ENCODE measurements around the gene DSTN. TPM values are rescaled to one million over a fixed set of nuclear protein-coding genes. Genes with fewer than 3 reads are reported as not detected.

Gene DSTN
- total RNA-seq: 1,000 to 10,000 TPM; 1,041 to 1,932 TPM
- 1,000 to 10,000 TPM; 2,289 to 5,298 TPM for polyA plus RNA-seq
- long read RNA-seq, donor 1, transcript DSTN-201 (4 exons, 3,617 nt): major isoform, 8,805 of 9,508 reads
- long read RNA-seq, donor 1, transcript DSTN-203 (5 exons, 1,853 nt): minor isoform, 118 of 9,508 reads
- long read RNA-seq, donor 1, partial matches to known transcripts: 276 of 9,508 reads
- long read RNA-seq, donor 1, other reads (novel, unspliced or antisense): 309 of 9,508 reads
- long read RNA-seq, donor 2, transcript DSTN-201 (4 exons, 3,617 nt): major isoform, 787 of 908 reads
- long read RNA-seq, donor 2, transcript DSTN-203 (5 exons, 1,853 nt): minor isoform, 15 of 908 reads
- long read RNA-seq, donor 2, partial matches to known transcripts: 49 of 908 reads
- long read RNA-seq, donor 2, other reads (novel, unspliced or antisense): 57 of 908 reads

DNA sequence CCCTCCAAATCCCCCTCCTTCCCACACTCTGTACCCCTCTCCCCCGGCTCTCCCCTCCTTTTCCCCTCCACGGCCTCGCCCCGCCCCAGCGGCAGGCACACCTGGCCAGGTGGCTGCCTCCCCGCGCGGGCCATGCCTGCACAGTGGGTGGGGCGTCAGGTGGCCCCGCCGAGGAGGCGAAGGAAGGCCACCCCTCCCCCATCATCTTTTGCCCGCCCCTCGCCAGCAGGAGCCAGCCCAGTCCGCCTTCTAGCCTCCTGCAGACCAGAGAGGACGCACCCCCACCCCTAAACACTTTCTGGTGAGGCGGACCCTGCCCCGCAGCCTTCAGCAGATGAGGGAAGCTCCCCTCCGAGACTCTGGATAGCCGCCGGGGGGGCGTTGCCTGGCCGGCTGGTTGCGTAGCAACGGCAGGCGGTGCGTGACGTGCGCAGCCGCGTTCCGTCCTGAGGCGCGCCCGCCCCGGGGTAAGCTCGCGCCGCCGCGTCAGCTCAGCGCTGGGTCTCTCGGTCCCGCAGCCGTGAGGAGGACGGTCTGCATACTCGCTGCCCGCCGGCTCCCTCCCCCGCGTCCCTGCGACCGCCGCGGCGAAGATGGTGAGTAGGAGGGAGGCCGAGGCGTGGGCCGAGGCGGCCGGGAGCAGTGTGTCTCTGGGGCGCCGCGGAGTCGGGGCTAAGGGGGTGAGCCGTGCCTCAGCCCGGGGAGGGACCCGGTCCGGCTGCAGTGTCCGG, at the start of gene DSTN:
Gene DSTN (plus strand): TSS at position 460 of the 731 bp plus-strand sequence. CDS start 134 bp downstream, at position 594.
- Histone ChIP-seq H3K36me3 (ENCODE audit: control insufficient read depth in 1 of 2, insufficient read depth in 2 of 2, low read length in 1 of 2) (peaks cover 0 to 4% of the 10 kb centered on the region in 2 donors), H3K27ac (ENCODE audit: low read depth in 1 of 2, low read length in 2 of 2) (peak within 1 kb of the TSS; percentile 96 to 97), H3K4me1 (ENCODE audit: control insufficient read depth in 1 of 2, insufficient read depth in 2 of 2, low read length in 2 of 2) (peaks cover 0 to 3% of the 10 kb centered on the region in 2 donors), H3K4me3 (ENCODE audit: low read length in 2 of 2) (peak within 1 kb of the TSS; percentile 87 to 98), H3K9me3 (ENCODE audit: control insufficient read depth, low read length) (no peaks in the 10 kb centered on the region), H3K27me3 (ENCODE audit: control insufficient read depth in 1 of 2, insufficient read depth in 2 of 2, low read length in 1 of 2) (no peaks in the 10 kb centered on the region)
- intact Hi-C loops (cut with DNase I): loop anchor here (2.0 to 10.0 kb wide), 4 partner anchors 27 to 275 kb away; no protein-coding TSS in a partner anchor
- ATAC-seq (ENCODE audit: low FRiP score): peak; percentile 92
- 1% methylated on average over 59 to 70 of the region's 70 CpGs for WGBS, 2 donors
- DNase-seq: peak; percentile 96 to 98

DNA sequence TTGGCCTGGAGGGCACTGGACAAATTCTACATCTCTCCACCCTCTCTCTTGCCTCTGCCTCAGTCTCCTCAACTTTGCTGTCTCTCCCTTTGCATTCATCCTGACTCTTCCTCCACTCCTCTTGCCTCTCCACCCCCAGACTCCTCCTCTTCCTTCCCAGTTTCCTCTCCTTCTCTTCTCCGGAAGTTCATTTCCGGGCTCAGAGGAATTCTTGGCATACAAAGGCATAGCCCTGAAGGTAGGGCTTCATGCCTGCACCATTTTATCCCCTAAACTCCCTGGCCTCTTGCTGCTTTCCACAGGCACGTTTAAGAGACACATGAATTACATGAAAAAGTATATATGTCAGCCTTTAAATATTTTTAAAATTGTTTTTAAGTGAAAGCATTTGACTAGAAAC, 49.3 kb upstream of the DSTN start:
- Histone ChIP-seq H3K9me3 (ENCODE audit: control insufficient read depth, low read length) (no peaks in the 10 kb centered on the region), H3K27me3 (ENCODE audit: control insufficient read depth in 1 of 2, insufficient read depth in 2 of 2, low read length in 1 of 2) (no peaks in the 10 kb centered on the region), H3K27ac (ENCODE audit: low read depth in 1 of 2, low read length in 2 of 2) (no peak overlapping the region), H3K4me3 (ENCODE audit: low read length in 2 of 2) (no peak overlapping the region), H3K4me1 (ENCODE audit: control insufficient read depth in 1 of 2, insufficient read depth in 2 of 2, low read length in 2 of 2) (no peaks in the 10 kb centered on the region), H3K36me3 (ENCODE audit: control insufficient read depth in 1 of 2, insufficient read depth in 2 of 2, low read length in 1 of 2) (no peaks in the 10 kb centered on the region)
- WGBS, 2 donors: 40 to 41% methylated on average over 3 of the region's 3 CpGs
- ATAC-seq (ENCODE audit: low FRiP score) (no peak), DNase-seq (no peak)
- intact Hi-C loops (cut with DNase I): no loop called here

DNA sequence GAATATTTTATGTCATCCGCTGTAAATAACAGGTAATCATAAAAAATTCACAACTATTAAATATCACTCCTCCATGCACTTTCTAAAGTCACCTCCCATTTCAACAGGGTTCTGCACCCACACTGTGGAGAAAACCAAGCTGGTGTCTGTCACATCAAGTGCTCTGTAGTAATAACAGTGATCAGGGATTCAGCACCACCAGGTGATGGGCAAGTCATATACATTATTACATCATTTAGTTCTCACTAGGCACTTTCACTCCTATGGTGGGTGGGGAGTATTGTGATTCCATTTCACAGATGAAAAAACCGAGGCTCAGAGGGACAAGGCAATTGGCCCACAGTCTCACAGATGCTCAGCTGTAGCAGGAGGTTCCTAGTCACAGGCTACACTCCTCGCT, 47.3 kb upstream of the DSTN start:
- no peak for ATAC-seq (ENCODE audit: low FRiP score)
- intact Hi-C loops (cut with DNase I): no loop called here
- 82 to 84% methylated on average over 3 of the region's 3 CpGs for WGBS, 2 donors

DNA sequence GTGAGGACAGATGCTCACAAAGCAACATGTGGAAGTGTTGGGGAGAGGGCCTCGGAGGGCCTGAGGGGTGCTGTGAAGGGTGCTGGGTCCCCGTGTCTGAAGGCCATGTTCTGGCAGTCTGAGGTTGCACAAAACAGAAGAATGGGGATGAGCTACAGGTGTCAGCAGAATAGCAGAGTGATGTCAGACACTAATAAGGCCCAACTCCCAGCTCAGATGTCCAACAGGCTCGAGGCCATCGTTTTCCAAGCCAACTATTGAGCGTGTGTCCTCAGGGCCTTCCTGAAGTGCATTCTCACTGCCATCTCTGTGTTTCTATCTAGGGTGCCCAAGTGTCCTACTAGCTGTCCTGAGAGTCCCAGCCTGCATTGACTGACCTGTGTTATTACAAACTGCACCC, 46.5 kb upstream of the DSTN start:
- H3K4me3 ChIP-seq (ENCODE audit: low read length in 2 of 2): no peak overlapping the region
- no peaks in the 10 kb centered on the region for H3K36me3 ChIP-seq (ENCODE audit: control insufficient read depth in 1 of 2, insufficient read depth in 2 of 2, low read length in 1 of 2)
- H3K27ac ChIP-seq (ENCODE audit: low read depth in 1 of 2, low read length in 2 of 2): no peak overlapping the region
- WGBS, 2 donors: 88 to 90% methylated on average over 5 of the region's 5 CpGs
- H3K27me3 ChIP-seq (ENCODE audit: control insufficient read depth in 1 of 2, insufficient read depth in 2 of 2, low read length in 1 of 2): no peaks in the 10 kb centered on the region
- intact Hi-C loops (cut with DNase I): no loop called here
- no peaks in the 10 kb centered on the region for H3K4me1 ChIP-seq (ENCODE audit: control insufficient read depth in 1 of 2, insufficient read depth in 2 of 2, low read length in 2 of 2)
- no peaks in the 10 kb centered on the region for H3K9me3 ChIP-seq (ENCODE audit: control insufficient read depth, low read length)
- DNase-seq: no peak
- no peak for ATAC-seq (ENCODE audit: low FRiP score)

More for the DNA sequence above, 47.3 kb upstream of the DSTN start:
- no peak overlapping the region for H3K27ac ChIP-seq (ENCODE audit: low read depth in 1 of 2, low read length in 2 of 2)
- H3K4me1 ChIP-seq (ENCODE audit: control insufficient read depth in 1 of 2, insufficient read depth in 2 of 2, low read length in 2 of 2): no peaks in the 10 kb centered on the region
- no peaks in the 10 kb centered on the region for H3K36me3 ChIP-seq (ENCODE audit: control insufficient read depth in 1 of 2, insufficient read depth in 2 of 2, low read length in 1 of 2)
- H3K9me3 ChIP-seq (ENCODE audit: control insufficient read depth, low read length): no peaks in the 10 kb centered on the region
- DNase-seq: no peak
- H3K27me3 ChIP-seq (ENCODE audit: control insufficient read depth in 1 of 2, insufficient read depth in 2 of 2, low read length in 1 of 2): no peaks in the 10 kb centered on the region
- no peak overlapping the region for H3K4me3 ChIP-seq (ENCODE audit: low read length in 2 of 2)

DNA sequence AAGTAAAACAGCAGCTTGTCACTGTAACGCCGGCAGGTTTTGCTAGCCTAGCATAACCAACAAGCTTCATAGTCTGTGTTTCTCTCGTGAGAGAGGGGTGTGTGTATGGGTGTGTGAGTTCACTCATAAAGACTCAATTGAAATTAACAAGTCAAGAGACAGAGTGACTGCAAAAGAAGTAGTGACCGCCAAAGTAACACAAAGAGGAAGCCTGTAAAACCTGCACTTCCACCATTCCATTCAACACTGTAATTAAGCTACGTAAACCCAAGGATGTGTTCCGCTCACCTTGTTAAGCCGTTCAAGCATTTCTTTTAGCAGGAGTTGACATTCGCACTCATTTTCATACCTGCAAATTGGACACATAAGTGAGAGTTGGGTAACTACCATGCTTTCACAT, 45.3 kb upstream of the DSTN start:
- Histone ChIP-seq H3K4me1 (ENCODE audit: control insufficient read depth in 1 of 2, insufficient read depth in 2 of 2, low read length in 2 of 2) (no peaks in the 10 kb centered on the region), H3K27me3 (ENCODE audit: control insufficient read depth in 1 of 2, insufficient read depth in 2 of 2, low read length in 1 of 2) (no peaks in the 10 kb centered on the region), H3K27ac (ENCODE audit: low read depth in 1 of 2, low read length in 2 of 2) (no peak overlapping the region), H3K36me3 (ENCODE audit: control insufficient read depth in 1 of 2, insufficient read depth in 2 of 2, low read length in 1 of 2) (no peaks in the 10 kb centered on the region), H3K4me3 (ENCODE audit: low read length in 2 of 2) (no peak overlapping the region), H3K9me3 (ENCODE audit: control insufficient read depth, low read length) (no peaks in the 10 kb centered on the region)
- ATAC-seq (ENCODE audit: low FRiP score) (no peak), DNase-seq (no peak)
- intact Hi-C loops (cut with DNase I): no loop called here
- WGBS, 2 donors: 83 to 87% methylated on average over 8 of the region's 8 CpGs

DNA sequence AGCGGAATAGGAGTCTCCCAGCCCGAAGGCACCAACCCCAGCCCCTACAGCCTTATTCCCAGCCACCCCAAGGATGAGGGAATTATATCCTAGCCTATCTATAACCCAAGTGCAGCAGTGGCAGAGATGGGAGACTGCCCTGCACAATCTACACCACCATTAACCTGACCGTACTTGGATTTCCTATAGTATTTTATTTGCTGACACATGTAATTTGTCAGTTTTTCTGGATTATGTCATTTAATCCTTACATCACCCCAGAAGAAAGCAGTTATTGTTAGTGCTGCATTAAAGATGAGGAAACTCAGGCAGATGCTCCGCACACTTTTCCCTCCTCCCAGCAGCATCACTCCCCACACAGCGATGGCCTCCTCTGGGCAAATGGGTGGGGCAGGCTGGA, 44.7 kb upstream of the DSTN start:
- no peak for ATAC-seq (ENCODE audit: low FRiP score)

DNA sequence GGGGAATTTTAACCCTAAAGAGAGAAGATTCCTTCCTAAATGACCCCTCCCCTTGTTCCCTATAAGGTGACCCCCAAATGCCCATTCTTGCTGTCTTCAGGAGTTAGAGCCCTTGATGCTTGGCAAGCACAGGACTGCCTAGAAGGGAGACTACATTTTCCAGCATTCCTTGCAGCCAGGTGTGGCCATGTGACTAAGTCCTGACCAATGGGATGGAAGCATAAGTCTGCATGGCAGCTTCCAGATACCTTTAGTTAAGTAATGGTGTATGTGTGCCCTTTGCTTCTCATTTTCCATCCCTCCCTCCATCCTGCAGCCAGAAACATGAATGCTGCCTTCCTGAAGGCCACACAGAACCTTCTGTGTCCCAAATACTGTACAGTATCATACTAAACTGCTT, 44.2 kb upstream of the DSTN start:
- Histone ChIP-seq H3K4me3 (ENCODE audit: low read length in 2 of 2) (no peak overlapping the region), H3K9me3 (ENCODE audit: control insufficient read depth, low read length) (no peaks in the 10 kb centered on the region), H3K27ac (ENCODE audit: low read depth in 1 of 2, low read length in 2 of 2) (no peak overlapping the region), H3K36me3 (ENCODE audit: control insufficient read depth in 1 of 2, insufficient read depth in 2 of 2, low read length in 1 of 2) (no peaks in the 10 kb centered on the region), H3K27me3 (ENCODE audit: control insufficient read depth in 1 of 2, insufficient read depth in 2 of 2, low read length in 1 of 2) (no peaks in the 10 kb centered on the region), H3K4me1 (ENCODE audit: control insufficient read depth in 1 of 2, insufficient read depth in 2 of 2, low read length in 2 of 2) (no peaks in the 10 kb centered on the region)
- ATAC-seq (ENCODE audit: low FRiP score): no peak
- intact Hi-C loops (cut with DNase I): no loop called here
- no peak for DNase-seq

More for the DNA sequence above, 44.7 kb upstream of the DSTN start:
- Histone ChIP-seq H3K27me3 (ENCODE audit: control insufficient read depth in 1 of 2, insufficient read depth in 2 of 2, low read length in 1 of 2) (no peaks in the 10 kb centered on the region), H3K36me3 (ENCODE audit: control insufficient read depth in 1 of 2, insufficient read depth in 2 of 2, low read length in 1 of 2) (no peaks in the 10 kb centered on the region), H3K4me1 (ENCODE audit: control insufficient read depth in 1 of 2, insufficient read depth in 2 of 2, low read length in 2 of 2) (no peaks in the 10 kb centered on the region), H3K9me3 (ENCODE audit: control insufficient read depth, low read length) (no peaks in the 10 kb centered on the region), H3K4me3 (ENCODE audit: low read length in 2 of 2) (no peak overlapping the region), H3K27ac (ENCODE audit: low read depth in 1 of 2, low read length in 2 of 2) (no peak overlapping the region)
- 95 to 97% methylated on average over 5 of the region's 5 CpGs for WGBS, 2 donors
- no peak for DNase-seq
- intact Hi-C loops (cut with DNase I): no loop called here

DNA sequence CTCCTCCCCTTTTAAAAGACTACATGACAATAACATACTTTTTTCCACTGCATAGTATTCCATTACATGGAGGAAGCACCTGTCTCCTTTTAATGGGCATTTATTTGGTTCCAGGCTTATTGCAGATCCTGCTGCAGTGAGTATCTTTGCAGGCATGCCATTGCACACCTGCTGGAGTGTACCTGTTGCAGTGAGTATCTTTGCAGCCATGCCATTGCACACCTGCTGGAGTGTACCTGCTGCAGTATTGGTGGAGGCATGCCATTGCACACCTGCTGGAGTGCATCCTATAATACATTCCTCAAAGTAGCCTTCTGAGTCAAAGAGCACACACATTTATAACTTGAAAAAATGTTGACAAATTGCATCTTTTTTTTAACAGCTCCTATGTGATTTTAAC, 40.3 kb upstream of the DSTN start:
- DNase-seq: no peak
- Histone ChIP-seq H3K4me3 (ENCODE audit: low read length in 2 of 2) (no peak overlapping the region), H3K4me1 (ENCODE audit: control insufficient read depth in 1 of 2, insufficient read depth in 2 of 2, low read length in 2 of 2) (no peaks in the 10 kb centered on the region), H3K27me3 (ENCODE audit: control insufficient read depth in 1 of 2, insufficient read depth in 2 of 2, low read length in 1 of 2) (no peaks in the 10 kb centered on the region), H3K9me3 (ENCODE audit: control insufficient read depth, low read length) (no peaks in the 10 kb centered on the region), H3K27ac (ENCODE audit: low read depth in 1 of 2, low read length in 2 of 2) (no peak overlapping the region), H3K36me3 (ENCODE audit: control insufficient read depth in 1 of 2, insufficient read depth in 2 of 2, low read length in 1 of 2) (no peaks in the 10 kb centered on the region)
- no peak for ATAC-seq (ENCODE audit: low FRiP score)
- intact Hi-C loops (cut with DNase I): no loop called here

DNA sequence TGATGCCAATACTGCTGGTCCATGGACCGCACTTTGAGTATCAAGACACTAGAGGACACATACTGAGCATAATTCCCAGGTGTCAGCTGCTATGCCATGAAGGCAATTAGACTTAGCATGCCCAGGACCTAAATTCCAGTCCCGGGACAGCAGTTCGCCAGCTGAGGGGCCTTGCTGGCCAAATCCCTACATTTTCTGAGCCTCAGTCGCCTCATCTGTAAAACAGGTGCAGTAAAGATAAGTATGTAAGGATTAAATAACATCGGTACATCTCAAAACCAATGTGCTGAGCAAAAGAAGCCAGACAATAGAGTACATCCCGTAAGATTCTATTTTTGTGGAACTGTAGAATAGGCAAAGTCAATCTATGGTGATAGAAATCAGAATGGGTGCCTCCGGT, 39.7 kb upstream of the DSTN start:
- H3K9me3 ChIP-seq (ENCODE audit: control insufficient read depth, low read length): no peaks in the 10 kb centered on the region
- ATAC-seq (ENCODE audit: low FRiP score): no peak
- H3K27me3 ChIP-seq (ENCODE audit: control insufficient read depth in 1 of 2, insufficient read depth in 2 of 2, low read length in 1 of 2): no peaks in the 10 kb centered on the region
- no peaks in the 10 kb centered on the region for H3K4me1 ChIP-seq (ENCODE audit: control insufficient read depth in 1 of 2, insufficient read depth in 2 of 2, low read length in 2 of 2)
- DNase-seq: no peak
- no peaks in the 10 kb centered on the region for H3K36me3 ChIP-seq (ENCODE audit: control insufficient read depth in 1 of 2, insufficient read depth in 2 of 2, low read length in 1 of 2)
- WGBS, 2 donors: 88 to 90% methylated on average over 7 of the region's 7 CpGs
- no peak overlapping the region for H3K4me3 ChIP-seq (ENCODE audit: low read length in 2 of 2)
- H3K27ac ChIP-seq (ENCODE audit: low read depth in 1 of 2, low read length in 2 of 2): no peak overlapping the region
- intact Hi-C loops (cut with DNase I): loop anchor here in 1 of 2 donors (2.0 to 10.0 kb wide), 2 partner anchors 83 to 365 kb away; no protein-coding TSS in a partner anchor

Data from aorta (tissue), 5 donors.